Activated T-cell treated with anti-CD3 and anti-CD28 coated beads for 48 hours (primary cell): ENCODE results near the gene MARCHF5.

Source experiments
- DNase-seq: peaks from one replicate; pipeline ENCODE4 v3.0.0-alpha.2; 2020; ENCODE audit warnings: low read depth

The MARCHF5 gene, protein sequence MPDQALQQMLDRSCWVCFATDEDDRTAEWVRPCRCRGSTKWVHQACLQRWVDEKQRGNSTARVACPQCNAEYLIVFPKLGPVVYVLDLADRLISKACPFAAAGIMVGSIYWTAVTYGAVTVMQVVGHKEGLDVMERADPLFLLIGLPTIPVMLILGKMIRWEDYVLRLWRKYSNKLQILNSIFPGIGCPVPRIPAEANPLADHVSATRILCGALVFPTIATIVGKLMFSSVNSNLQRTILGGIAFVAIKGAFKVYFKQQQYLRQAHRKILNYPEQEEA

DNA sequence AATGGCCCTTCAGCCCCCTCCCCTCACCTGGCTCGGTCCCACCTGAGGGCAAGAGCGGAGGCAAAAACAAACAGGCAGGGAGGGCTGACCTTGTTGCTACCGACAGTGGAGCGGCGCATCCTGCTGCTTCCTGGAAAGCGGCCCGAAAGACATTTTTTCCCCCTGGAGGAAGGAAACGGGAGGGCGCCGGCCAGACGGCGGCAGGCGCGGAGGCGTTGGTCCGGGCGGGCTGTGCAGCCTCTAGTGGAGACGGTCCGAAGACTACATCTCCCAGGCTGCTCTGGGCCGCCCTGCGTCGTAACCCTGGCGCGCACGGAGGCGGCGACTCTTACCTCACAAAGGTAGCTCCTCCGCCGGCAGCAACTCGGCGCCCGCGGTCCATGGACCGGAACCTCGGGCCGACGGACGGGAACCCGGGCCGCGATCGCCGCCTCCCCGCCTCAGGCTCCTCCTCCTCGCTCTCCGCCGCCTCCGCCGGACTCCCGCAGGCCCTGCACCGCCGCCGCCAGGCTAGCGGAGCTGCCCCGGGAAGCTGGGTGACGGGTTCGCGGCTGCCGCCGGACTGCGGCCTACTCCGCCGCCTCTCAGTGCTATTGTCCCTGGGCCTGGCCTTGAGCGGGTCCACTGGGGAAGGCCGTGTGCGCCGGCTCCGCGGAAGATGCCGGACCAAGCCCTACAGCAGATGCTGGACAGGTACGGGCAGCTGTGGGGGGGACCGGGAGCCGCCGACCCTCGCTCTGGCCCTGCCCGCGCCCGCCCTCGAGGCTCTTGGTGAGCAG lies at the start of gene MARCHF5, which contains the start of gene CPEB3:
MARCHF5 (plus strand) TSS at position 331 of the 779 bp plus-strand sequence; CDS start at position 659, 328 bp downstream.
CPEB3 (minus strand) TSS at position 242 of the 779 bp plus-strand sequence. CDS start 50,728 bp downstream, outside the sequence.
- peak; percentile 89 for DNase-seq

DNA sequence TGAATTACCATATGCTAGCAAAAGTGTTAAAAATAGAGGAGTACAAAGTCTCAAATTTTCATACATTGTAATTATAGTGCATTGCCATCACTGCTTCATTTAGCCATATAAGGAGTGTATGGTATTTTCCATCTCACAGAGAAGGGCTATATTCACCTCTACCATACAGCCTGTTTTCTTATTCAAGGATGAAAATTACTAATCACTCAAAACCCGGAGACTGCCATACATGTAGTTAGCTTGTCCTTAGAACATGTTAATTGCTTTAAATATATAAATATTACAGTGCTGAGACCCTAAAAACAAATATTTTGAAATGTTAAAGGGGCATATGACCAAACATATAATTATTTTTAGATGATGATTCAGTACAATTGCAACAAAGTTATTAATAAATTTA lies 49.5 kb upstream of the MARCHF5 start:
- DNase-seq: no peak

DNA sequence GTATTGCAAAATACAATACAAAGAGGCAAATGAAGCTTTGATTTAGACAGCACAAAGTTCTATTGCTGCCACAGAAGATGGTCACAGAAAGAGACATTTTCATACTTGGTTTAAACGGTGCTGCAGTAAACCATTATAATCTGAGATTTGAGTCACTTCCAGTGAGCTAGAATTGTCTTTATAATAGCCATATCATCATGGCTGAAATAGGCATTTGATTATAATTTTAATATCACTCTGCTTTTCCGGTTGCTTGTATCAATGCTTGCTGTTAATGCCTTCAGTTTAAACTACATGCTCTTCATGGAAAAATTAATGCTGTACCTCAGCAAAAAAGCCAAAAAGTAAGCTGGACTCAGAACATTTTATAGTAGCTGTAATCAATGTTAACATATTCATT lies 48.6 kb upstream of the MARCHF5 start:
- no peak for DNase-seq

DNA sequence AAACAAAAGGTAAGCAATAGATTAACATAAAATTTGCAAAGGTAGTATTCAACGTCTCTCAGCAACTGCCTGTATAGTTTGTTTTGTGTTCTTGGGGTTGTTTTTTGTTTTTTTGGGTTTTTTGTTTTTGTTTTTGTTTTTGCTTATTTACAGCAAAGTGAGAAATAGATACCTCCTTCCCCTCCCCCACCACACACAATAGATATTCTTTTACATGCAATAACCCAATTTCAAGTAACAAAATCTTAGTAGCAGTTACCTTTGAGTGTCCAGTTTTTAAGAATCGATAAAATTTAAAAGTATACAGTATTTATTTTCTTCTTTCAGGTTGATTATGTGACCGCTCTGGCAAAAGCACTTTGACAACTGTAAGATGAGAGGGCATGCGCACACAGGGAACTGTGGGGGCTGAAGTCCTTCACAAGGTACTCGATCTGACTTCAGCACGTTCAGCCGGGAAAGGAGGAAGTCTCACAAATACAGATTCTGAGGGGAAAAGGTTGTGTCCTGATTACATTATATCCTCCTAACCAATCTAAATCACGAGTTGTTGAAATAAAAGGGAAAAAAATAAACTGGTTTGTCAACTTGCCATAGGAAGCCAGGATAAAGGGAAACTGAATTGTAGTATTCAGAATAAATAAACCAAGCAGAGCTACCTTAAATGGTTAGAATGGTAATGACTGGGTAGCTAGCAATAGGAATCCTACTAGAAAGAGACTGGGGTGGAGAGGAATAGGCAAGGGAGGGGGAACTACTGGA lies 47.9 kb upstream of the MARCHF5 start:
- DNase-seq: no peak

DNA sequence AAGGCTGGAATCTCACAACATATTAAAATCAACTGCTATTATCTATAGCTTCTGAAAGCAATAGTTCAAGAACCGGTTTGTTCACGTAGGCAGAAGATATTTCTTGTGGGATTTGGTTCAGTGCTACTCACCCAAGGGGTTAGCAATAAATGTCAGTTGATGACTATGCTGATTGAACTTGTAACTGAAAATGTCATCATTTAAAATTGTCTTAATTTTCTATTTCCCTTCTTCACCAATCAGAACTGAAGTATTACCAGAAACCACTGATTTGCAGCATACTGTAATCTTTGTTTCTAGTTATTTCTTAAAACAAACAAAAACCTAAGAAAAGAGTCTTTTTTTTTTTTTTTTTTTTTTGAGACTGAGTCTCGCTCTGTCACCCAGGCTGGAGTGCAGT lies 46.2 kb upstream of the MARCHF5 start:
- no peak for DNase-seq

DNA sequence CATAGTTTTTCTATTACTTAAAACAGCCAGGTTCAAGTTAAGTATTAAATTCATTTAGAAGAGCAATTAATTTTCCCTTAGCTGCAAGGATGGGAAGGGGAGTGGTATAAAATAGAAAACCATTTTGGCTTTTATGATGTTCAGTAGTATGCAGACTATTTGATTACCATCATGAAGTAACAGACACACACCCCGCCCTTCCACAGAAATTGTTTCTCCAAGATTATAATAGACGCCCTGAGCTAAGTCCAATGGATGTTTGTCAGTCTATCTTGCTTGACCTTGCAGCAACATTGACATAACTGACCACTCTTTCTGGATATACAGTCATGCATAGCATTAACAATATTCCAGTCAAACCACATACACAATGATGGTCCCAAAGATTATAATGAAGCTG lies 42.4 kb upstream of the MARCHF5 start:
- no peak for DNase-seq

DNA sequence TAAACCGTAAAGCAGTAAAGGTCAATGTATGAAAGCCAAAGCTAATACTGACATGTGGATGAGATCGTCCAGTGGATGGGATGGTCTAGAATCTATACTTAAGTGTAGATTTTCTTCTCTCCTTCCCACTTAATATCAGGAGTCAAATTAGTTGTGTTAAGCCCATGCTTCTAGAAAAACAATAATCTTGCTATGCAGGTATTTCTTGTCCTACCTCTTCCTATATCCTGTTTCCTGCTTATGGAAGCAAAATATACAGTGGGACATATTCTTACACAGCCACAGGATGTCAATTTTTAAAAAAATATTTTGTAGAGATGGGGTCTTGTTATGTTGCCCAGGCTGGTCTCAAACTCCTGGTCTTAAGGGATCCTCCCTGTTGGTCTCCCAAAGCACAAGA lies 27.6 kb upstream of the MARCHF5 start:
- no peak for DNase-seq

DNA sequence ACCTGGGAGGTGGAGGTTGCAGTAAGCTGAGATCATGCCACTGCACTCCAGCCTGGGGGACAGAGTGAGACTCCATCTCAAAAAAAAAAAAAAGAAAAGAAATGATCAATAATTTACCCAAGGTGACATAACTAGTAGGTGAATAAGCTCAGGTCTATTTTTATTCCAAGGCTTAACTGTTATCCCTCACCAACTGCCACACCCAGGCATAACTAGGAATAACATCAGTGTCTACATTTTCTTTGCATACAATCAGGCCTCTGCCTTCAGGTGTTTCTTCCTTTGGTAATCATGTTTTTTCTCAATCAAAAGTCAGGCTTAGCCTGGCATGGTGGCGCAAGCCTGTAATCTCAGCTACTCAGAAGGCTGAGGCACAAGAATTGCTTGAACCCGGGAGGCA lies 26.7 kb upstream of the MARCHF5 start:
- no peak for DNase-seq

DNA sequence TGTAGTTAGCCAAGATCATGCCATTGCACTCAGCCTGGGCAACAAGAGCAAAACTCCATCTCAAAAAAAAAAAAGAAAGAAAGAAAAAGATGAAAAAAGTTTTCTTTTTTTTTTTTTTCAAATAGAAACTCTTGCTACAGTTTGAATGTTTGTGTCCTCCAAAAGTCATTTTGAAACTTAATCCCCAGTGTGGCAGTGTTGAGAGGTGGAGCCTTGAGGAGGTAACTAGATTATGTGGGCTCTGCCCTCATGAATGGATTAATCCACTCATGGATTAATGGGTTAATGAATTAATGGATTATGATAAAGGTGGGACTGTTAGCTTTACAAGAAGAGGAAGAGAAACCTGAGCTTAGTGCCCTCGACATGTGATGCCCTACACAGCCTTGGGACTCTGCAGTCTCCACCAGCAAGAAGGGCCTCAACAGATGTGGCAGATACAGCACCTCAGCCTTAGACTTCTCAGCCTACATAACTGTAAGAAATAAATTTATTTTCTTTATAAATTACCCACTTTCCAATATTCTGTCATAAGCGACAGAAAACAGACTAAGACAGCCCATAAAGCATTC lies 25.2 kb upstream of the MARCHF5 start:
- DNase-seq: no peak

DNA sequence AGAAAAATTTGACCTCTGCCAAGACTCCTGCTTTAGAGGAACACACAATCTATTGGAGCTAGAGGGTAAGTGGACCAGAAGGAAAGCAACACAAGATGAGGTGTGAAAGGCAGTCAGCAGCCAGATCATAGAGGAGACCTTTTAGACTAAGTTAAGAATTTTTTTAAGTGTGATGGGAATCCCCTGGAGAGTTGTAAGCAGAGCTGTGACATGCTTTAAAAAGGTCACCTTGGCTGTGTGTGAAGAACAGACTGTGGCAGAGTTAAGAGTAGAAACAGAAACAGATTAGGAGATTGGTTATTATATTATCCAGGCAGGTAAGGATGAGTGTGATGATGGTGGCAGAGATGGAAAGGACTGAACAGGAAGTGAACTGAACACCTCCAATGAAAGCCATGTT lies 23.6 kb upstream of the MARCHF5 start:
- no peak for DNase-seq

DNA sequence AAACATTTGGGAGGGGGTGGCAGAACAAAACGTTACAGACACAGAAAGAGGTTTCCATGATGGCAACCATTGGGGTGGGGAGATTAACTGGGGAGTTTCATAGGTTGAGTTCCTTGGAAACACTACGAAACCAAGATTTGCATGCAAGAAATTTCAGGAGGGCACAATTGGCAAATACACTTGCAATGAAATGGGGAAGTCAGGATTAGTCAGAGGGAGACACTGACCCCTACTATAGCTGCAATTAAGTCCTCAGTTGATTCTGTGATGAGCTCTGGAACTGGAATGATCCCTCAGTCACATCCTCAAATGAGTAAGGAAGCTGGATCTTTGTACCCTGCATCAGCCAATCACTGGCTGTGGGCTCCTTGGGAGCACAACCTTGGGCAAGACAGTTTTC lies 22.2 kb upstream of the MARCHF5 start:
- DNase-seq: no peak

DNA sequence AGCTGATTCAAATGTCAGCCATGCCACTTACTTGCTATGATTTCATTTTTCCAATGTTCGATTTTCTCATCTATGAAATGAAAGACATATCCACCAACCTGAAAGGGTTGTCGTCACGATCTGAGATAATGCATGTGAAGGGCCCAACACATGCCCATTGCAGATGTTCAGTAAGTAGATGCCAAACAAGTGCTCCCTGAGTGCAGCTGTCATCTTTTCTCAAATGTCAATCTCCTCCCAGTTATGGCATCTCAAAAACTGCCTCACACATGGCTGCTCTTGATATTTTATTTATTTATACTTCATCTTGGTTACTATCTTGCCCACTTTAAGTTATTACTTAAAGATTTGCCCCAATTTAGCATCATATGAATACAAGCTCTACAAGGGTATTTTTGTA lies 16.9 kb upstream of the MARCHF5 start:
- DNase-seq: no peak

DNA sequence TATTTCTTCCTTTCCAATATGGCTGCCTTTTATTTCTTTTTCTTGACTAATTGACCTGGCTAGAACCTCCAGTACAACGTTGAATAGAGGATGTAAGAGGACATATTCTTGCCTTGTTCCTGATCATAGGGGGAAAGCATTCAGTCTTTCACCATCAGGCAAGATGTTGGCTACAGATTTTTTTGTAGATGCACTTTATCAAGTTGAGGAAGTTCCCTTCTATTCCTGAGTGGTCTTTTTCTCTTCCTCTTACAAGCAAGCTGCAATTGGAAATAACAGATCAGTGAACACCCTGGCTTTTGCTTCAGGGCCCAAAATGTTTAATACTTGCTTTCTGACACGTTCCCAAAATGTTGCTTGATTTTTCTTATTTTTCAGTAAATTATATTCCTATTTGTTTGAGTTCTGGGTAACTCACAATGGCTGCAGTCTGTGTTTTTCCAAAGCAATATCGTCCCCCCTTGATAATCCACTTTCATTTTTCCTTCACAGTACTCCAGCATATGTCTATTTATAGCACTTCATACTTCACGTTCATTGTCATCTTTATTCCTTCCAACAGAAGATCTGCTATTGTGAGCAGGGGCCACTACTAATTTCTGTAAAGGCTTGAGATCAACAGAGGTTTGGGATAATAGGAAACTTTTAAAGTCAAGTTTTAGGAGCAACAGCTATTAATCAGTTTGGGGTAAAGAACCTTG lies 11.8 kb upstream of the MARCHF5 start:
- no peak for DNase-seq

DNA sequence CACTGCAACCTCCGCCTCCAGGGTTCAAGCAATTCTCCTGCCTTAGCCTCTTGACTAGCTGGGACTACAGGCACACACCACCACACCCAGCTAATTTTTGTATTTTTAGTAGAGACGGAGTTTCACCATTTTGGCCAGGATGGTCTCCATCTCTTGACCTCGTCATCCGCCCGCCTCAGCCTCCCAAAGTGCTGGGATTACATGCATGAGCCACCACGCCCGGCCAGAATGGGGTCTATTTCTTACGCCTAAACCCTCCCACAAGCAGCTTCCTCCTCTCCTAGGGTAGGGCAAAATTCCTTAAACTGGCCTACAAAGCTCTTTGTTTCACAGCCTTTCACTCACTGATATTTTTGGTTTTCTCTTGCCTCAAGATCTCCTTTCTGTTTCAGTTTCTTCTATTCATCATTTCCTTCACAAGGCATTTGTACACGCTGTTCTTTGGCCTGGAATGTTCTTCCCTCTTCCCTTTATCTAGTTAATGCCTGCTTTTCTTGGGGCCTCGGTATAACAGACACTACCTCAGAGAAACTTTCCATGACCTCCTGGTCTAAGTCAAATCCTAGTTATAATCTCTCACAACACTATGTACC lies 6.8 kb upstream of the MARCHF5 start:
- DNase-seq: no peak

DNA sequence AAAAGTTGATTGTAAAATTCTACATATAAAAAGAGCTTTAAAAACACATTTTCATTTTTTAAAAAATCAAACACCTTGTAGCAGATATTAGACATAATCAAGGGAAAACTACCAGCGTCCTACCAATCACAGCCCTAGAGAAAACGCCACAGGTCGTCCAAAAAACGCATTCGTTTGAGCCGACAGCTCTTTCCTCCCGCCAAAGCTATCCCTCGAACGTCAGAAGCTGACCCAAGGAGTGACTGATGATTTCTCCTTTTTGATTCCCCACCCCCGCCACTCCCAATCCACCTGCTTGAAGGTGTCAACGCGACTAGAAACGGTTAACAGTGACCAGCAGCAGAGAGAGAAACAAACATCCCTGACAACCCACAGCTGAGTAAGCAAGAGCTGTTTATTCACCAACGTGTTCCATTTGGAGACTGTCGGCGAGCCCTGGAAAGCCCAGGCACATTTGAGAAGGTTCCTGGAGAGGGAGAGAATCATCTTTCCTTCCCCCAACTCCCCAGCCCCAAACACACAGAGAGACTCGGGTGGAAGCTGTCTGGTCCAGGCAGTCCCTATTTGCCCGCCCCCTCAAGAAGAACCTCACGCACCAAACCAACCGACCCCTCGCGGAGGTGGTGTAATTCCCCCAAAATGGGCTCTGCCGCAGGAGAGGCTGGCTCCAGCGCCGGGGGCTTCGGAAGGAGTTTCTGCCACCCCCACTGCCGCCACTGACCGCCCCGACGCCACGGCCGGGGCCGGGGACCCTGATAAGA lies 711 bp upstream of the MARCHF5 start:
- DNase-seq: no peak

DNA sequence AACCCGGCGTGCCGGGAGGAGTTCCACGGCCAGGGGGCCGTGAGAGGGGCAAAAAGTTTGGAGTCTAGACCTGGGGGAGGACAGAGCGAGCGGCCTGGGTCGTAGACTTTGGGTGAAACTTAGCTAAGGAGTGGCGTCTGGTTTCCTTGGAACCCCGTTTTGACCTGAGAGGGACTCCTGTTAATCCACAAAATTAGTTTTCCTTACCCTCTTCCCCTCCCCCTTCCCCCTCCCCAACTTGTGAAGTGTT lies 574 bp downstream of the MARCHF5 start:
- no peak for DNase-seq

DNA sequence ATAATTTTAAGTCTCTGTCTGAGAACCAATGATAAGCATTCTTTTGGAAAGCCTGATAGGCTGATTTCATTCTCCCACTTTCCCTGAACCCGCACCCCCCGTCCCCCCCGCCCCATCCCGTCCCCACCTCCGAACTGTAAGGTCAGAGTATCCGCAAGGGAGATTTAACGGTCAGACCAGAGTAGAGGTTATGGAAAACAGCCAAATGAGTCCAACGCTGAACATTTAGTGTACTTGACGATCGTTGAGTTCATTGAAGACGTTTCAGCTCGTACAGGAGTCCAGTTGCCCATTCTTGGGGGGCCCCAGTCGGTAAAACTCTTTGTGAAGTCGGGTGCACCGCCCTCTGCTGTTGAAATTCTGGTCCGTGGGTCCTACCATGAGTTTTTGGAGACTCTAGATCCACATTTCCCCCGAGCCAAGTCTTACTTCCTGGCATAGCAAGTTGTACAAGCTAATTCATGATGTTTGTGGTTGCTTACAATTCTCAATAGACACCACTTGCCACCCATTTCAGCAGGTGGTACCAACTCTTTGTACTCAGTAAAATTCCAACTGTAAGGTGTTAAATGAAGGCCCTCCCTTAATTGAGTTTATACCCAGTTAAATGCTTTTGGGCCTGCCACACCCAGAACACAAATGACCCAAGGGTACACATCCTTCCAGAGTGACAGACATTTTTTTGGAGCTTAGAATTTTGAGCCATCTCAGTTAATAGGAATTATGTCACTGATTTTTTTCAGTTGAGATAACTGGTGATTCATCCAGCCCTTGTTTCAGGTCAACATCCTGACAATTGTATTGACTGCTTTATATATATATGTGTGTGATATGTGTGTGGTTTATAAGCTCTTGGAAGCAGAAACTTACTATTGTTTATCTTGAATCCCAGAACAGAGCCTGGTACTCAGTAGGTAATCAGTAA lies 1.2 kb downstream of the MARCHF5 start:
- DNase-seq: peak; percentile 23

DNA sequence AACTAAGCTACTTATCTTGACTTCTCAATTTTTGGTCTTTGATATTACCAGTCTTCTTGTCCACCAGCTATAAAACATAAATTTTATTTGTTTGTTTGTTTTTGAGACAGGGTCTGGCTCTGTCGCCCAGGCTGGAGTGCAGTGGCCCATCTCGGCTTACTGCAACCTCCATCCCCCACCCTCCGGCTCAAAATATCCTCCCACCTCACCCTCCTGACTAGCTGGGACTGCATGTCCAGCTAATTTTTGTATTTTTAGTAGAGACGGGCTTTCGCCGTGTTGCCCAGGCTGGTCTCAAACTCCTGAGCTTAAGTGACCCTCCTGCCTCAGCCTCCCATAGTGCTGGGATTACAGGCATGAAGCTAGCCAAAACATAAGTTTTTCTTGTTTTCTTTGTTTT lies 7.5 kb downstream of the MARCHF5 start:
- DNase-seq: no peak

DNA sequence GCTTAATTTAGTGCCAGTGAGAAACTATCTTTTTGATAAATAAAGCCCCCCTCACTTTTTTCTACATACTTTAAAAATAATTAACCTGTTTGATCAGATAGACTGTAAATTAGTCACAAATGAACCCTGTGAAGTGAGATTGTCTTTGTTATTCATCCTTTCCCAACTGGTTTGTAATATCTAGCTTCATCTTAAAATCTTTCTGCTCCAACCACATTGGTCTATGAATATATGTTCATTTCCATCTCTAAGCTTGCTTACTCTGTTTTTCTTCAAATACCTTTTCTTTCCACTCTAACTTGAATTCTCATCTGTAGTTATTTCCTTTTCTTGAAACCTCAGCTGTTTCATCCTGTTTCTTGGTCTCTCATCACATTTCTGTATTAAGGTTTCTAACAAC lies 12.1 kb downstream of the MARCHF5 start:
- DNase-seq: no peak

DNA sequence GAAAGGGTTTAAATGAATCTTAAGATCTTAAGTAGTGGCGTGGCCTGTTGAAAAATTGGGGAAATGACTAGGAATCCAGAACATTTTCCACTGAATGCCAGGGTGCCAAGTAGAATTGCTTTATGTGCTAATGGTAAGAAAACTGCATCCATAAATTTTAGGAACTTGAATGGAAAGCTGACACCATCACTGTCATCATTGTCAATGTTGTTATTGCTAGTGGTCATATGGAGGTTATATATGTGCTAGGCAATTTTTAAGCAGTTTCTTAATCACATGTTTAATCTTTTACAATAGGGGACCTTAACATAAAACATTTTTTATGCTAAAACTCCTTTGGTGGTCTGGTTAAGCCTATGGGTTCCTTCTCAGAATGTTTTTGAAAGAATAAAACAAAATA lies 13.1 kb downstream of the MARCHF5 start:
- no peak for DNase-seq
